Activated CD8-positive, alpha-beta memory T cell treated with anti-CD3 and anti-CD28 coated beads, Interleukin-2, amount 10 ng/mL, durations not matched to agents 7 days and 5 days (primary cell): ENCODE data around the gene MAP6. TPM values are rescaled to one million over a fixed set of nuclear protein-coding genes. Genes with fewer than 3 reads are reported as not detected.

Experiments used
- ATAC-seq: fragments of 150-1000 bp; cut with Tn5 transposase; one replicate; pipeline ENCODE4 v1.10.0; 2021; ENCODE audit warnings: moderate library complexity
- CTCF ChIA-PET: fragments of 350-600 bp; sonication (Branson Sonifier 250); formaldehyde crosslinking; loops from one replicate; lab custom pipeline; 2021; ENCODE audit warnings: antibody characterized with exemption; lab: Charles Lee
- DNase-seq: peaks from one replicate; pipeline ENCODE4 v3.0.0-alpha.2; 2020
- H3K27ac Mint-ChIP-seq: one replicate; pipeline ENCODE4 v1.8.0; 2021; ENCODE audit warnings: mild to moderate bottlenecking, mixed read lengths
- H3K27me3 Mint-ChIP-seq: one replicate; pipeline ENCODE4 v1.8.0; 2021; ENCODE audit warnings: mixed read lengths
- H3K36me3 Mint-ChIP-seq: one replicate; pipeline ENCODE4 v1.8.0; 2021; ENCODE audit warnings: mild to moderate bottlenecking, mixed read lengths
- H3K4me1 Mint-ChIP-seq: one replicate; pipeline ENCODE4 v1.8.0; 2021; ENCODE audit warnings: mixed read lengths
- H3K4me3 Mint-ChIP-seq: one replicate; pipeline ENCODE4 v1.8.0; 2021; ENCODE audit warnings: mild to moderate bottlenecking, moderate library complexity, mixed read lengths
- H3K9me3 Mint-ChIP-seq: one replicate; pipeline ENCODE4 v1.8.0; 2022; ENCODE audit warnings: low read depth, mixed read lengths
- total RNA-seq, 2 experiments: library from RNA; stranded (reverse); gene quantifications; one replicate each; pipeline ENCODE4 v1.2.3, GENCODE V29; 2021

The MAP6 gene
- total RNA-seq: under 1 TPM; 0.30 to 0.70 TPM

GRCh38 chr11:75668451-75669297 is at the start of gene MAP6:
Gene MAP6 (minus strand): TSS chr11:75669038. CDS start chr11:75668369, 669 bp downstream.
- CTCF ChIA-PET: interaction anchor here (0.6 to 1.4 kb wide), 3 partner anchors 37 to 135 kb away, joined by 3 to 4 read pairs (median 3); no protein-coding TSS in a partner anchor
- peaks cover 75% of the 10 kb centered on the region for H3K27me3 Mint-ChIP-seq

GRCh38 chr11:75717608-75718418 is 49.0 kb upstream of the MAP6 start, which contains the start of gene MOGAT2:
Gene MOGAT2 (plus strand): TSS chr11:75717838. CDS start chr11:75717889, 51 bp downstream.
- no peak within 1 kb of the TSS for H3K27ac Mint-ChIP-seq
- H3K36me3 Mint-ChIP-seq: no peaks in the 10 kb centered on the region
- H3K4me1 Mint-ChIP-seq: no peaks in the 10 kb centered on the region
- peak; percentile 21 for DNase-seq
- H3K9me3 Mint-ChIP-seq: no peaks in the 10 kb centered on the region
- peaks cover 11% of the 10 kb centered on the region for H3K27me3 Mint-ChIP-seq
- no peak within 1 kb of the TSS for H3K4me3 Mint-ChIP-seq
- CTCF ChIA-PET: interaction anchor here (0.6 kb wide), 1 partner anchor 48 kb away, joined by 3 read pairs; no protein-coding TSS in a partner anchor
- ATAC-seq: no peak

More at GRCh38 chr11:75668451-75669297, at the start of gene MAP6:
- peak; percentile 62 for DNase-seq
- Mint-ChIP-seq H3K36me3 (no peaks in the 10 kb centered on the region), H3K4me3 (peak within 1 kb of the TSS; percentile 72), H3K4me1 (peaks cover 33% of the 10 kb centered on the region), H3K27ac (no peak within 1 kb of the TSS), H3K9me3 (no peaks in the 10 kb centered on the region)
- ATAC-seq: peak; percentile 54

- no peak overlapping the region for H3K4me3 Mint-ChIP-seq
Measured at GRCh38 chr11:75716659-75717058, 47.8 kb upstream of the MAP6 start.

GRCh38 chr11:75715688-75716087 is 46.9 kb upstream of the MAP6 start:
- Mint-ChIP-seq H3K27me3 (peaks cover 18% of the 10 kb centered on the region), H3K36me3 (no peaks in the 10 kb centered on the region), H3K4me1 (no peaks in the 10 kb centered on the region), H3K27ac (no peak overlapping the region), H3K4me3 (no peak overlapping the region), H3K9me3 (no peaks in the 10 kb centered on the region)
- CTCF ChIA-PET: interaction anchor here (1.9 kb wide), 1 partner anchor 10 kb away, joined by 17 read pairs; no protein-coding TSS in a partner anchor
- no peak for DNase-seq
- ATAC-seq: no peak

More at GRCh38 chr11:75716659-75717058, 47.8 kb upstream of the MAP6 start:
- ATAC-seq: no peak
- no peaks in the 10 kb centered on the region for H3K4me1 Mint-ChIP-seq
- DNase-seq: no peak
- H3K27me3 Mint-ChIP-seq: peaks cover 11% of the 10 kb centered on the region
- no peaks in the 10 kb centered on the region for H3K36me3 Mint-ChIP-seq
- no peak overlapping the region for H3K27ac Mint-ChIP-seq
- CTCF ChIA-PET: no interaction called here
- H3K9me3 Mint-ChIP-seq: no peaks in the 10 kb centered on the region

- no peak for ATAC-seq
- Mint-ChIP-seq H3K4me1 (no peaks in the 10 kb centered on the region), H3K9me3 (no peaks in the 10 kb centered on the region), H3K4me3 (no peak overlapping the region), H3K27ac (no peak overlapping the region), H3K27me3 (peaks cover 24% of the 10 kb centered on the region), H3K36me3 (no peaks in the 10 kb centered on the region)
- no peak for DNase-seq
- CTCF ChIA-PET: interaction anchor here (0.8 to 1.9 kb wide), 3 partner anchors 8 to 9 kb away, joined by 3 to 17 read pairs (median 5); no protein-coding TSS in a partner anchor
Measured at GRCh38 chr11:75714211-75714610, 45.4 kb upstream of the MAP6 start.

- no peaks in the 10 kb centered on the region for H3K9me3 Mint-ChIP-seq
Measured at GRCh38 chr11:75706260-75706729, 37.5 kb upstream of the MAP6 start.

GRCh38 chr11:75705541-75705940 is 36.7 kb upstream of the MAP6 start:
- ATAC-seq: no peak
- peaks cover 15% of the 10 kb centered on the region for H3K4me1 Mint-ChIP-seq
- H3K27me3 Mint-ChIP-seq: peaks cover 8% of the 10 kb centered on the region
- no peak overlapping the region for H3K4me3 Mint-ChIP-seq
- no peaks in the 10 kb centered on the region for H3K9me3 Mint-ChIP-seq
- DNase-seq: no peak
- no peaks in the 10 kb centered on the region for H3K36me3 Mint-ChIP-seq
- H3K27ac Mint-ChIP-seq: no peak overlapping the region
- CTCF ChIA-PET: interaction anchor here (0.6 to 2.6 kb wide), 32 partner anchors 8 to 1226 kb away, joined by 3 to 17 read pairs (median 3); partner anchors contain the start of gene MAP6

More at GRCh38 chr11:75706260-75706729, 37.5 kb upstream of the MAP6 start:
- no peak overlapping the region for H3K4me3 Mint-ChIP-seq
- peaks cover 12% of the 10 kb centered on the region for H3K27me3 Mint-ChIP-seq
- peak; percentile 71 for DNase-seq
- no peaks in the 10 kb centered on the region for H3K36me3 Mint-ChIP-seq
- H3K27ac Mint-ChIP-seq: no peak overlapping the region
- peaks cover 15% of the 10 kb centered on the region for H3K4me1 Mint-ChIP-seq
- ATAC-seq: peak; percentile 93
- CTCF ChIA-PET: interaction anchor here (0.6 to 2.6 kb wide), 32 partner anchors 8 to 1225 kb away, joined by 3 to 17 read pairs (median 3); partner anchors contain the start of gene MAP6

GRCh38 chr11:75703695-75704237 is 34.9 kb upstream of the MAP6 start:
- no peak for ATAC-seq
- CTCF ChIA-PET: no interaction called here
- no peaks in the 10 kb centered on the region for H3K36me3 Mint-ChIP-seq
- no peak for DNase-seq
- H3K4me1 Mint-ChIP-seq: peaks cover 15% of the 10 kb centered on the region
- H3K27ac Mint-ChIP-seq: no peak overlapping the region
- H3K9me3 Mint-ChIP-seq: no peaks in the 10 kb centered on the region
- no peak overlapping the region for H3K4me3 Mint-ChIP-seq
- peaks cover 11% of the 10 kb centered on the region for H3K27me3 Mint-ChIP-seq

- CTCF ChIA-PET: no interaction called here
- Mint-ChIP-seq H3K4me1 (peaks cover 10% of the 10 kb centered on the region), H3K9me3 (no peaks in the 10 kb centered on the region), H3K27ac (no peak overlapping the region), H3K4me3 (no peak overlapping the region), H3K27me3 (peaks cover 28% of the 10 kb centered on the region), H3K36me3 (no peaks in the 10 kb centered on the region)
- no peak for DNase-seq
- ATAC-seq: no peak
Measured at GRCh38 chr11:75700940-75701339, 32.1 kb upstream of the MAP6 start.

GRCh38 chr11:75697906-75698581 is 29.2 kb upstream of the MAP6 start:
- no peaks in the 10 kb centered on the region for H3K9me3 Mint-ChIP-seq
- DNase-seq: no peak
- no peak overlapping the region for H3K27ac Mint-ChIP-seq
- CTCF ChIA-PET: interaction anchor here (1.2 to 2.4 kb wide), 2 partner anchors 9 to 25 kb away, joined by 5 to 12 read pairs; no protein-coding TSS in a partner anchor
- no peaks in the 10 kb centered on the region for H3K36me3 Mint-ChIP-seq
- ATAC-seq: no peak
- no peak overlapping the region for H3K4me3 Mint-ChIP-seq
- peaks cover 51% of the 10 kb centered on the region for H3K27me3 Mint-ChIP-seq
- H3K4me1 Mint-ChIP-seq: peaks cover 4% of the 10 kb centered on the region

- no peak for ATAC-seq
- CTCF ChIA-PET: no interaction called here
- H3K4me3 Mint-ChIP-seq: no peak overlapping the region
- H3K27me3 Mint-ChIP-seq: peaks cover 73% of the 10 kb centered on the region
- H3K9me3 Mint-ChIP-seq: no peaks in the 10 kb centered on the region
- DNase-seq: no peak
- no peaks in the 10 kb centered on the region for H3K36me3 Mint-ChIP-seq
- no peak overlapping the region for H3K27ac Mint-ChIP-seq
- peaks cover 8% of the 10 kb centered on the region for H3K4me1 Mint-ChIP-seq
Measured at GRCh38 chr11:75691804-75692203, 23.0 kb upstream of the MAP6 start.

- Mint-ChIP-seq H3K4me3 (no peak overlapping the region), H3K27me3 (peaks cover 75% of the 10 kb centered on the region), H3K36me3 (peaks cover 11% of the 10 kb centered on the region), H3K27ac (no peak overlapping the region), H3K9me3 (peaks cover 9% of the 10 kb centered on the region), H3K4me1 (peaks cover 8% of the 10 kb centered on the region)
- DNase-seq: no peak
- CTCF ChIA-PET: no interaction called here
- ATAC-seq: no peak
Measured at GRCh38 chr11:75689863-75690609, 21.2 kb upstream of the MAP6 start.
